Effector CD8-positive, alpha-beta T cell (primary cell): ENCODE results near the gene KCNIP4.

Experiments
- DNase-seq: peaks from one replicate; lab custom pipeline; 2025; lab: John Stamatoyannopoulos, UW

The KCNIP4 gene

GRCh38 chr4:21046141-21046540, 902.4 kb downstream of the KCNIP4 start:
- DNase-seq, result no peak

GRCh38 chr4:21045119-21045518, 903.5 kb downstream of the KCNIP4 start:
- no peak for DNase-seq

- DNase-seq, result no peak
These were observed 906.9 kb downstream of the KCNIP4 start for GRCh38 chr4:21041708-21042107.

- no peak for DNase-seq
These were observed 913.8 kb downstream of the KCNIP4 start for GRCh38 chr4:21034728-21035127.

GRCh38 chr4:21032089-21032645, 916.4 kb downstream of the KCNIP4 start:
- DNase-seq, result no peak

- no peak for DNase-seq
These were observed 929.8 kb downstream of the KCNIP4 start for GRCh38 chr4:21018817-21019216.

- no peak for DNase-seq
These were observed 935.1 kb downstream of the KCNIP4 start for GRCh38 chr4:21013501-21013900.

- no peak for DNase-seq
These were observed 935.7 kb downstream of the KCNIP4 start for GRCh38 chr4:21012851-21013331.

- DNase-seq, result no peak
These were observed 937.5 kb downstream of the KCNIP4 start for GRCh38 chr4:21011106-21011505.

GRCh38 chr4:21009956-21010355, 938.6 kb downstream of the KCNIP4 start:
- DNase-seq, result no peak

- DNase-seq, result no peak
These were observed 942.9 kb downstream of the KCNIP4 start for GRCh38 chr4:21005647-21006046.

GRCh38 chr4:21002976-21003375, 945.6 kb downstream of the KCNIP4 start:
- no peak for DNase-seq

GRCh38 chr4:21002286-21002685, 946.3 kb downstream of the KCNIP4 start:
- no peak for DNase-seq

GRCh38 chr4:21001490-21001889, 947.1 kb downstream of the KCNIP4 start:
- no peak for DNase-seq

- no peak for DNase-seq
These were observed 950.7 kb downstream of the KCNIP4 start for GRCh38 chr4:20997886-20998285.

GRCh38 chr4:20995610-20996009, 953.0 kb downstream of the KCNIP4 start:
- DNase-seq, result no peak

GRCh38 chr4:20995015-20995414, 953.6 kb downstream of the KCNIP4 start:
- DNase-seq, result no peak

GRCh38 chr4:20992002-20992401, 956.6 kb downstream of the KCNIP4 start:
- no peak for DNase-seq

- DNase-seq, result no peak
These were observed 961.4 kb downstream of the KCNIP4 start for GRCh38 chr4:20987191-20987590.

GRCh38 chr4:20984576-20984836, 964.1 kb downstream of the KCNIP4 start:
- no peak for DNase-seq

- no peak for DNase-seq
These were observed 964.6 kb downstream of the KCNIP4 start for GRCh38 chr4:20983763-20984575.

- no peak for DNase-seq
These were observed 966.0 kb downstream of the KCNIP4 start for GRCh38 chr4:20982544-20982943.

- DNase-seq, result no peak
These were observed 988.3 kb downstream of the KCNIP4 start for GRCh38 chr4:20960291-20960690.

- DNase-seq, result no peak
These were observed 994.0 kb downstream of the KCNIP4 start for GRCh38 chr4:20954541-20954940.
